Calu3 (cell line): ENCODE results near the gene PDCD6IP. TPM values are rescaled to one million over a fixed set of nuclear protein-coding genes. Genes with fewer than 3 reads are reported as not detected.

ENCODE experiments used
- BruUV-seq: library from RNA; stranded (reverse); fragments of 400-500 nt; replicated peaks from 2 replicates; lab custom pipeline; 2021; lab: Mats Ljungman, UMichigan
- CTCF ChIA-PET: fragments of 300-600 bp; sonication (Branson Sonifier 250); formaldehyde crosslinking; loops from one replicate; lab custom pipeline; 2022; ENCODE audit warnings: antibody characterized with exemption; lab: Charles Lee
- DNase-seq: peaks from one replicate; pipeline ENCODE4 v3.0.0; 2022
- H3K27ac Mint-ChIP-seq: one replicate; pipeline ENCODE4 v1.8.0; 2022; ENCODE audit warnings: mixed read lengths; ENCODE audit not compliant: unreplicated experiment
- H3K27me3 Mint-ChIP-seq: one replicate; pipeline ENCODE4 v1.8.0; 2022; ENCODE audit warnings: mixed read lengths; ENCODE audit not compliant: unreplicated experiment
- H3K36me3 Mint-ChIP-seq: one replicate; pipeline ENCODE4 v1.8.0; 2022; ENCODE audit warnings: mild to moderate bottlenecking, moderate library complexity, mixed read lengths; ENCODE audit not compliant: insufficient read depth, unreplicated experiment
- H3K4me1 Mint-ChIP-seq: one replicate; pipeline ENCODE4 v1.8.0; 2022; ENCODE audit warnings: mild to moderate bottlenecking, low read depth, mixed read lengths; ENCODE audit not compliant: unreplicated experiment
- H3K4me3 Mint-ChIP-seq: one replicate; pipeline ENCODE4 v1.8.0; 2022; ENCODE audit warnings: mild to moderate bottlenecking, low read depth, moderate library complexity, mixed read lengths; ENCODE audit not compliant: unreplicated experiment
- H3K9me3 Mint-ChIP-seq: one replicate; pipeline ENCODE4 v1.8.0; 2022; ENCODE audit warnings: low read depth, mixed read lengths; ENCODE audit not compliant: unreplicated experiment
- CTCF ChIP-seq: fragments of 200-600 bp; IDR thresholded peaks from one replicate; pipeline ENCODE4 v1.8.0; 2022; ENCODE audit warnings: antibody characterized with exemption; ENCODE audit not compliant: unreplicated experiment
- intact Hi-C: fragments of 100-400 bp; cut with micrococcal nuclease; formaldehyde crosslinking; loops from one replicate; pipeline ENCODE4 v1.10.0; 2022; ENCODE audit not compliant: unreplicated experiment
- total RNA-seq: library from RNA; stranded (reverse); gene quantifications from 2 replicates; pipeline ENCODE4 v1.2.3, GENCODE V29; 2022

Gene PDCD6IP
- total RNA-seq, 1 experiment from 2014 or later, result 213 TPM

GRCh38 chr3:33823821-33824220 lies 25.4 kb downstream of the PDCD6IP start:
- intact Hi-C loops, result no loop called here
- H3K27me3 Mint-ChIP-seq, result no peaks in the 10 kb centered on the region
- BruUV-seq, result no TSS peak
- no peak overlapping the region for H3K27ac Mint-ChIP-seq
- DNase-seq, result no peak
- TF ChIP-seq CTCF, result no peak
- H3K36me3 Mint-ChIP-seq, result peaks cover 17% of the 10 kb centered on the region
- no peak overlapping the region for H3K4me3 Mint-ChIP-seq
- CTCF ChIA-PET, result no interaction called here
- no peaks in the 10 kb centered on the region for H3K4me1 Mint-ChIP-seq
- no peaks in the 10 kb centered on the region for H3K9me3 Mint-ChIP-seq

- intact Hi-C loops, result no loop called here
- Mint-ChIP-seq H3K27me3 (no peaks in the 10 kb centered on the region), H3K36me3 (peaks cover 17% of the 10 kb centered on the region), H3K27ac (no peak overlapping the region), H3K4me1 (no peaks in the 10 kb centered on the region), H3K4me3 (no peak overlapping the region), H3K9me3 (no peaks in the 10 kb centered on the region)
- DNase-seq, result no peak
- no peak for TF ChIP-seq CTCF
- BruUV-seq, result no TSS peak
- CTCF ChIA-PET, result no interaction called here
Measured at GRCh38 chr3:33825111-33825510, 26.7 kb downstream of the PDCD6IP start.

GRCh38 chr3:33826206-33826605 lies 27.8 kb downstream of the PDCD6IP start:
- intact Hi-C loops, result no loop called here
- CTCF ChIA-PET, result interaction anchor here (0.5 to 0.6 kb wide), 2 partner anchors 11 to 954 kb away, joined by 4 read pairs; no protein-coding TSS in a partner anchor
- H3K4me1 Mint-ChIP-seq, result no peaks in the 10 kb centered on the region
- H3K27ac Mint-ChIP-seq, result no peak overlapping the region
- no peak for DNase-seq
- H3K9me3 Mint-ChIP-seq, result no peaks in the 10 kb centered on the region
- H3K27me3 Mint-ChIP-seq, result no peaks in the 10 kb centered on the region
- BruUV-seq, result no TSS peak
- no peak overlapping the region for H3K4me3 Mint-ChIP-seq
- TF ChIP-seq CTCF, result no peak
- H3K36me3 Mint-ChIP-seq, result peaks cover 14% of the 10 kb centered on the region

GRCh38 chr3:33826688-33827087 lies 28.3 kb downstream of the PDCD6IP start:
- TF ChIP-seq CTCF, result no peak
- Mint-ChIP-seq H3K4me3 (no peak overlapping the region), H3K27me3 (no peaks in the 10 kb centered on the region), H3K36me3 (peaks cover 9% of the 10 kb centered on the region), H3K4me1 (no peaks in the 10 kb centered on the region), H3K9me3 (no peaks in the 10 kb centered on the region), H3K27ac (no peak overlapping the region)
- DNase-seq, result no peak
- intact Hi-C loops, result no loop called here
- CTCF ChIA-PET, result no interaction called here
- no TSS peak for BruUV-seq
